ENCODE data around the gene SHISA8.

SHISA8 gene

DNA sequence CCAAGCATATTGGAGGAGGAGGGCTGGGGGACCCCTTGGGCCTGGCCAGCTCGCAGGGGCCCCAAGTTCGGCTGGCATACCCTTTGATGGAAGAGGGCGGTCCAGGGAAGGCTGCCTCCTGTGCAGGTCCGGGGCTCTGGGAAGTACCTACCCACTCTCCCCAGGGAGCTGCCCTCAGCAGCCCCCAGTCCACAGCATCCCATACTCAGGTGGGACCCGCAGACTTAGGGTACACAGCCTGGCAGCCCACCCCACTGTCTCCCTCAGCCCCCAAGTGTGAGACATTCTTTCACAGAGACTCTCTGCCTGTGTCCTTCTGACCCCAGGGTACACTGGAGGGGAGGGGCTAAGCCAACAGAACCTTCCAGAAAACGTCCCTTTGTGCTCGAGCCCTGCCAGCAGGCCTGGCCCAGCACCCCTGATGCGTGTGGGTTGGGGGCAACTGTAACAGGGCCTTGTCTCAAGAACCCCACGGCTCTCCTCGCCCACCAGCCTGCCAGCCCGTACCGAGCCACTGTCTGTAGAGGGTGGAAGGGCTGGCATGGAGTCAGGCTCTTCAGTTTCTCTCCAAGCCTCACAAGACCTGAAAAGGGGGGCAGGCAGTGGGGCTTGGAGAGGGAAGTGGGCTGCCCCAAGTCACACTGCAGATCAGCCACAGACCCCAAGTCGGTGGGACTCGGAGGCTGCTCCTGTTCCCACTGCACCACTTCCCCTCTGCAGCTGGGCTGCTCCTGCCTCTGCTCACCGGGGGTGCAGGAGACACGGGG lies 18.7 kb upstream of the SHISA8 start:
- DNase-seq (ENCODE audit: insufficient read length, low spot score) (no peak), FAIRE-seq (no peak)
- TF ChIP-seq, protein P1, sequence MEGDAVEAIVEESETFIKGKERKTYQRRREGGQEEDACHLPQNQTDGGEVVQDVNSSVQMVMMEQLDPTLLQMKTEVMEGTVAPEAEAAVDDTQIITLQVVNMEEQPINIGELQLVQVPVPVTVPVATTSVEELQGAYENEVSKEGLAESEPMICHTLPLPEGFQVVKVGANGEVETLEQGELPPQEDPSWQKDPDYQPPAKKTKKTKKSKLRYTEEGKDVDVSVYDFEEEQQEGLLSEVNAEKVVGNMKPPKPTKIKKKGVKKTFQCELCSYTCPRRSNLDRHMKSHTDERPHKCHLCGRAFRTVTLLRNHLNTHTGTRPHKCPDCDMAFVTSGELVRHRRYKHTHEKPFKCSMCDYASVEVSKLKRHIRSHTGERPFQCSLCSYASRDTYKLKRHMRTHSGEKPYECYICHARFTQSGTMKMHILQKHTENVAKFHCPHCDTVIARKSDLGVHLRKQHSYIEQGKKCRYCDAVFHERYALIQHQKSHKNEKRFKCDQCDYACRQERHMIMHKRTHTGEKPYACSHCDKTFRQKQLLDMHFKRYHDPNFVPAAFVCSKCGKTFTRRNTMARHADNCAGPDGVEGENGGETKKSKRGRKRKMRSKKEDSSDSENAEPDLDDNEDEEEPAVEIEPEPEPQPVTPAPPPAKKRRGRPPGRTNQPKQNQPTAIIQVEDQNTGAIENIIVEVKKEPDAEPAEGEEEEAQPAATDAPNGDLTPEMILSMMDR (IDR thresholded peaks at IDR 0.05; ENCODE audit: insufficient read depth, missing control alignments) = no peak

DNA sequence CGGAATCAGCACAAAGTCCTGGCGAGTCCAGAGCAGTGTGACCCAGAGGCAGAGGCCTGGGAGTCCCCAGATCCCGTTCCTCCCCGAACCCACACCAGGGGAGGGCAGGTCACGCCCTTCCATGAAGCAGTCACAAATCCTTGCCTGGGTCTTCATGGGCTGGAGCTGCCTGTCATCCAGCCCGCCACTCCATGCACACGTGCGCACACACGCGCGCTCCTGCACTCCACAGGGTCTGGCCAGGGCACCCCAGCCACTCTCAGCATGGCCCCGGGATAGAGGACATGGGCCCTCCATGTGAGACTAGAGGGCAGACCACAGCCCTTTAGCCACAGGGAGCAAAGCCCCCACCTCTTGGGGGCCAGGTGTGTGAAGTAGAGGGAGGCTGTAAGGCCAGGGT lies 17.5 kb upstream of the SHISA8 start:
- no peak for DNase-seq (ENCODE audit: insufficient read length, low spot score)
- no peak for FAIRE-seq

DNA sequence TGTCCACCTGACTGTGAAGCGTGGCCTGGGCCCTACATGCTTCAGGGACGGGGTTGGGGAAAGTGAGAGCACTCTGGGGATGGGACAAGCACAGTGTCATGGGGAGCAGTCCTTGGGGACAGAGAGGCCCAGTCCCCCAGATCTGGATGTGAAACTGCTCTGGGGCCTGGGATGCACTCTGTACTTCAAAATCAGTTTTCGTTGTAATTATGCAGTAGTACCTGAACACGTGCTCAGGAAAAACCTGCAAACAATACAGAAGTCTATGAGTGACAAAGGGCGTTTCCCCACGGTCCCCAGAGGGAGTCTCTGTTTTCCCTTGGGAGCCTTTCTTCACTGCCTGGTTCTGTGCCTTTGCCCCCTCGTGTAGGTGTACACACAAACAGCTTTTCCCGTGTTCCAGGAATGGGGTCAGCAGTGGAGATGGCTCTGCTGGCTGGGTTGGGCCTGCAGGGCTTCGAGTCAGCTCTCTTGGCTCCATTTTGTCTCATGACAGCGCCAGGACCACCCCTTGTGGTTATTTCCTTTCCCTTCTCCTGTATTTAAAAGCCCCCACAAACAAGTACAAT lies 16.9 kb upstream of the SHISA8 start:
- TF ChIP-seq, protein P1 (IDR thresholded peaks at IDR 0.05; ENCODE audit: insufficient read depth, missing control alignments) = no peak
- DNase-seq (ENCODE audit: insufficient read length, low spot score) (no peak), FAIRE-seq (no peak)

More for the DNA sequence above, 17.5 kb upstream of the SHISA8 start:
- TF ChIP-seq, protein P1 (IDR thresholded peaks at IDR 0.05; ENCODE audit: insufficient read depth, missing control alignments) = no peak

DNA sequence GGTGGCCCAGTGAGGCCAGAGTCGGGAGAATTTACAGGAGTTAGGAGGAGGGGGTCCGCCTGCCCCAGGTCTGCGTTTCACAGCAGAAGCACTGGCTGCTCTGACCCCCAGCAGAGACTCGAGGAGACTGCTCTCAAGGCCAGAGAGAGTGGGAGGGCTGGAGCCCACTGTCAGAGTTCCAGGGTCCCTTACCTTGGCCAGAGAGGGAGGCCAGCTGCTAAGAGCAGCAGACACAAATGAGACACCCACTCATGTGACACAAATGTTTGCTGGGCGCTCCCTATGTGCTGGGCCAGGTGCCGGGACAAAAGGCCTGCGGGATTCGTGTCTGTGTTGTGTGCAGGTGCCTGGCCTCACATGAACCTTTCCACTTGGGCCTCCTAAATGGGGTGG lies 14.5 kb upstream of the SHISA8 start:
- TF ChIP-seq, protein P1 (IDR thresholded peaks at IDR 0.05; ENCODE audit: insufficient read depth, missing control alignments) = no peak
- no peak for DNase-seq (ENCODE audit: insufficient read length, low spot score)
- no peak for FAIRE-seq

DNA sequence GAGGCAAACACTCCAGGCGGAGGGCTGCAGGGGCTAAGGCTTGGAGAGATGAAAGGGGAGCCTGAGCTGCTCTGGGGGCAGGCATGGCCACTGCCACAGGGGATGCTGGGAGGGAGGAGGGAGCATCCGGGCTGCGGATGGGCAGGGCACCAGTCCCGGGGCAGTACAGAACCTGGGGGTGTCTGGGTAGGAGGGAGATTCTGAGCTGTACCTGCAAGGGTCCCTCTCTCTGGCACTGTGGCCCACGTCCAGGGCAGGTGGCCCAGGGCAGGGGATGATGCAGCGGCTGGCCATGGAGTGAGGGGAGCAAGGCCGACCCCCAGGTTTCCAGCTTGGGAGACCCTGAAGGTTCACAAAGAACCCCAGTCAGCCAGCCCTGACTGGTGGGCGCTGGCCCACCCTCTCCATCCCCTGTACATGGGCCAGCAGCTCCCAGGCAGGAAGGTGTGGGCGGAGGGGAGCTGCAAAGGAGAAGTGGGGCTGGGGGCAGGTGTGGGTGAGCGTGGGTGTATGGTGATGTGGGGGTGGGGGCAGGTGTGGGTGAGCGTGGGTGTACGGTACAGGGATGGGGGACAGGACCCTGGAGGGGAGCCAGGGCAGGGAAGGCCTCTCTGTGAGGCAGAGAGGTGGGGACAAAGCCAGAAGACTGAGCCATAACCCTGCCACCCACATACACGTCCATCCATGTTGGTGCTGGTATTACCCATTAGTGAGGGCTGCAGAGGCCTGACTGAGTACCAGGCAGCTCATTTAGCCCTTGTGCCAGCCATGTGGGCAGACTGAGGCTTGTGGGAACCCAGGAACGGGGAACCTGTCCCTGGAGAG lies 13.9 kb upstream of the SHISA8 start:
- TF ChIP-seq, protein P1 (IDR thresholded peaks at IDR 0.05; ENCODE audit: insufficient read depth, missing control alignments) = no peak
- DNase-seq (ENCODE audit: insufficient read length, low spot score) (no peak), FAIRE-seq (no peak)

DNA sequence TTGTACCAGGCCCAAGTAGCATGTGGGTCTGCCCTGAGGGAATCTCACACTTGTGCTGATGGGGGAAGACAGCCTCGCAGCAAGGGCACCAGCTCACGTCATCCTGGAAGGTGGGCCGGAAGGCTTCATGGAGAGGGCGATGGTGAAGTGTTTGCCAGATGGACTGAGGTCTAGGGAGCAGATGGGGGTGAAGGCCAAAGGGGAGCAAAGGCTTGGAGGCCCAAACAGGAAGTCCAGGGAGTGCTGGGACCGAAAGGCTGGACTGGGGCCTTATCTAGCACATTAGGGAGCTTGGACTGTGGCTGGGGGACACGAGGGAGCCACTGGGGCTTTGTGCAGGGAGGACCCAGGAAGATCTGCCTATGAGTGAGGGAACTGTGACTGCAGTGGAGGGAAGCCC lies 12.9 kb upstream of the SHISA8 start:
- TF ChIP-seq, protein P1 (IDR thresholded peaks at IDR 0.05; ENCODE audit: insufficient read depth, missing control alignments) = no peak
- DNase-seq (ENCODE audit: insufficient read length, low spot score) (no peak), FAIRE-seq (no peak)

All from D721Med (cell line).